ENCODE results near the gene LRRC7.

Gene LRRC7

DNA sequence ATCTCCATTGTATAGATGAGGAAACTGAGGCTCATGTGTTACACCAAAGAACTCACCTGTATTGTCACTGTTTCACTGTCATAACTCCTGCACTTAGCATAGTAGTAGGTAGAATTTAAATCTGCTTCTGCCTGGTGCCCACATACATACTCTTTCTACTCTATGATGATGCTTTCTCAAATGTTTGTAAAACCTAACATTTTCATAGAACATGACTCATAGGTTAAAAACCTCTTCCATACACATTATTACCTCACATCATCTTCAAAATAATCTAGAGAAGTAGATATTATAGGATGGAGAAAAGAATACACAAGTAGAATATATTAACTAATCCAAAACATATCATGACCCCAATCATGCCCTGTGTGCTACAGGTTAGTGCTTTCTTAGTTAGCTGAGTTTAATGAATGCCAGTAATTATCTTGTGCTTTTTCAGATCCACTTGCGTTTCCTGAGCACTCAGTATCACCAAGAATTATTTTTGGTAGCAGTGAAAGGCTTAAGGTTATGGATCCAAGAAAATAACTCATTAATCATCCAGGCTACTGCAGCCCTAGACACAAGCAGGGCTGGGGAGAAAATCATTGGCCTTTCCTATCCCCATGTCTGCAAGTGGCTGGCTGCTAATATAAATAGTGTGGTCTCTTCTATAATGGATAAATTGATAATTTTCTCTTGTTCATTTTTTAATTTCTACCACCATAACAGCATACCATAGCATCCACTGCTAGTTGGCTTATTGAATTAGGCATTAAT, 480.8 kb downstream of the LRRC7 start:
- no peak for DNase-seq

DNA sequence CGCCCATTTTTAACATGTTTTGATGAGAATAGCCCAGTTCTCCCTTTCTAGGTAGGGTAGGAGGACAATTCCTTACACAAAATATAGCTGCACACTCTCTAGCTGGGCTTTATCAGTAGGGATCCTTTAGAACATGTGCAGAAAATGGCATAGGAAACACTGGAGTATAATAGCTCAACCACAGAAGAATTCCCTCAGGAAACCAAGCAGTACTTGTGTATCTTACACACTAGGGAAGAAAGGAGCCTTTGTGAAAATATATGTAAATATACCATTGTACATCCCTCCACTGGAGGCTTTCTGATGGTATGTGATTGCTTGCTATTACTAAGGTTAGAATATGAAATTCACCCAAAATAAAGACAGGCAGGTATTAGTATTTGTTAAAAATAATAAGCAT, 484.2 kb downstream of the LRRC7 start:
- DNase-seq, result no peak

DNA sequence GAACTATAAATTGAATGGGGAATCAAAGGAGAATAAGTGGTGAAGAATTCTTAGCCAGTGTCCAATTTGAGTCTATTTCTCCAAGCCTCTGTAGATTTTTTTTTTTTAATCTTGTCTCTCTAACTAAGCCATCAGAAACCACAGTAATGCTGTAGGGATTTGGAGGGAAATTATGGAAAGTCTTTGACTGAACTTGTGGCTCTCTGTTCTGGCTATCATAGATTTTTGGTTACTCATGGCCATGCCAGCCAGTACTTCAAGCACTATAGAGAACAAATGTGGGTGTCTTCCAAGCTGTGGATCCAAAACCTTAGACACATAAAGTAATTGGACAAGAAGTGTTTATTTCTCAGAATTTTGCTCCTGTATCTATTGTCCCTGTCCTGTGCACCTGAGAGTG, 489.8 kb downstream of the LRRC7 start:
- DNase-seq, result no peak

DNA sequence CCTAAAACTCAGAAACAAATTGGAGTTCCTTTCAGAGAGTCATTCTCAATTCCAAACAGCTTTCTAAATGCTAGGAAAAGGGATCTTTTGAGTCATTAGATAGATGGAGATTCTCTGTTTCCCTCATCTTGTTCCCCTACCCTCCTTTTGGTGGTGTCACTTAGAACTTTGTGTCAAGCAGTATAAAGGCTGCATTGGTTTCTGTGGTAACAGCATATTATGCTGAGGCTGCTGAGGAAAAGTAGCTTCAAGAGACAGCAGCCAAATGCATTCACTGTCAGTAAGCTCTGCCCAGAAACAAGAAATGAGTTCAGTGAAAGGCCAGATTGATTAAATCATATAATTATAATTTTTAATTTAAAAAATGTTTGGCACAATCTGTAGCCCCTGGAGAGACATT, 493.5 kb downstream of the LRRC7 start:
- DNase-seq, result no peak

GRCh38 chr1:70063861-70064260, 496.1 kb downstream of the LRRC7 start:
- DNase-seq, result no peak

DNA sequence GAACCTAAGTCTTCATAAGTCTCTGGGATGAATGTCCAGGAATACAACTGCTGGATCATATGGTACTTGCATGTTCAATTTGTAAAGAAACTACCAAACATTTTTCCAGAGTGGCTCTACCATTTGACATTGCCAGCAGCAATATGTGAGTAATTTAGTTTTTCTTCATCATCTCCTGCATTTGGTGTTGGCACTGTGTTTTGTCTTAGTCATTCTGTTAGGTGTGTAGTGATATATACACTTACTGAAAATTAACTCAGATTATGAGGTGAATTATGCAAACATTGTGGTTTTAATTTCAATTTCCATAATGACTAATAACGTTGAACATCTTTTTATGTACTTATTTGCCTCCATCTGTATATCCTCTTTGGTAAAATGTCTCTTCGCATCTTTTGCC, 499.0 kb downstream of the LRRC7 start:
- DNase-seq, result no peak

- no peak for DNase-seq
Measured at GRCh38 chr1:70071601-70072000, 503.9 kb downstream of the LRRC7 start.

DNA sequence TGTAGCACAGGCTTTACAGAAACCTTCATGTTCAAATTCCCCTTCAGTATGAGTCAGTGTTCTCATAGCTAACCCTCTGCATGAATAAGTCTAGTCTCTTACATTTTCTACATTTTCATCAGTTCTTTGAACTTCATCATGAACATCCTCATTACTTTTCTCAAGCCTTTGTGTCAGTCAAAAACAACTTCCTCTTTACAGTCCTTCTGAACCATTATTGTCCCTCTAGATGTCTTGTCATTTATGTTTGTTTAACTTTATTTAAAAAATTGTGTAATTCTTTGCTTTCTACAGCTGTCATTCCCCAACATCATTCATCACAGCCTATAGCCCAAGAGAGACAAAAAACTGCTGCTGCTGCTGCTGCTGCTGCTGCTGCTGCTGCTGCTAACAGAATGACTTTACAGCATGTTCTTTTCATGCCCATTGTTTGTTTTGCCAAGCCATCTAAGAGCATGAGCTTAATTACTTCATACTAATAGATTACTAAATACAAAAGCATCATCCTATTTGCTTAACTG, 504.6 kb downstream of the LRRC7 start:
- DNase-seq, result no peak

DNA sequence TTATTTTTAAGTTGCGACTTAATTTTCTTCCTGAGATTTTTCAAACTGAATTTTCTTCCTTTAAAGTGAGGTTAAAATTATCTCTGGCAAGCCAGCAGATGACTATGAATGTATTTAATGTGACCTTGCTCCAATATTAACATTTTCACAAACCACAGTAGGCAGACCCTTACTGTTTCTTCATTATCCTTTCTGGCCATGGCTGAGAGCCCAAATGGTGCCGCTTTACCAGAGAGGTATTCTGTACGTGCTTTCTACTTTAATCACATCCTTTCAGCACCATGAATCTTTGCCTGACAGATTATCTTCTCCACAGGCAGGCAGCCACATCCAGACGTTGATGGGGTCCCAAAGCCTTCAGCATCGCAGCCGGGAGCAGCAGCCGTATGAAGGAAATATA, 508.0 kb downstream of the LRRC7 start:
- DNase-seq, result no peak

GRCh38 chr1:70077066-70077465, 509.3 kb downstream of the LRRC7 start:
- no peak for DNase-seq

- DNase-seq, result no peak
Measured at GRCh38 chr1:70079546-70079945, 511.8 kb downstream of the LRRC7 start.

DNA sequence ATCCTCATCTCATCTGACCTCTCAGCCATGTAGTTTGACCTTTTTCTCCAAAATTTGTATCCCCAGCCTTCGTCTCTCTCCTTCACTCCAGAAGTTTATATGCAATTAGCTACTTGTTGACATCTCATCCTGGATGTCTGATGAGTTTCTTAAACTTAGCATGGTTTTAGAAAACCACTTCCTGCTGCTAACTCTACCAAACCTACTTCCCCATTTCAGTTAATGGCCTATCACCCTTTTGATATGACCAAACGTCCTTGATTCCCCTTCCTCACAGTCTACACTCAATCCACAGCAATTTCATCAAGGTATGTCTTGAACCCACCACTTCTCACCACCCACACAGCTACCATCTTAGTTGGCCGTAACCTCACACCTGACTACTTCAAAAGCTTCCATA, 515.8 kb downstream of the LRRC7 start:
- no peak for DNase-seq

GRCh38 chr1:70084314-70084915, 516.7 kb downstream of the LRRC7 start:
- DNase-seq, result no peak

DNA sequence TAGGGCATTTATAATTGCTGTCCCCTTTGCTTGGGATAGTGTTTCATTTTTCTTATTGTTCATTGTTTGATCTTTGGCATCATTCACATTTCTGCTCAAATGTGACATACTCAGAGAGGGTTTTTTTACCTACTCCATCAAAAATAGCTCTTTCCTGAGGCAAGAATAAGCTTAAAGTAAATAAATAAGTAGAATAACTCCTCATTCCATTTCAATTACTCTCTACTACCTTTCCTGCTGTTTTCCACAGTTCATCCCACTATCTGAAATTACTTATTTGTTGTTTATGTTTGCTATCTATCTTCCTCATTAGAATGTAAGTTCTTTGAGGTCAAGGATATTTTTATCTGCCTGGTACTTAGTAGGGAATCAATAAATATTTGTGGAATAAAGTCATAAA, 517.8 kb downstream of the LRRC7 start:
- DNase-seq, result no peak

GRCh38 chr1:70086897-70087296, 519.2 kb downstream of the LRRC7 start:
- no peak for DNase-seq

DNA sequence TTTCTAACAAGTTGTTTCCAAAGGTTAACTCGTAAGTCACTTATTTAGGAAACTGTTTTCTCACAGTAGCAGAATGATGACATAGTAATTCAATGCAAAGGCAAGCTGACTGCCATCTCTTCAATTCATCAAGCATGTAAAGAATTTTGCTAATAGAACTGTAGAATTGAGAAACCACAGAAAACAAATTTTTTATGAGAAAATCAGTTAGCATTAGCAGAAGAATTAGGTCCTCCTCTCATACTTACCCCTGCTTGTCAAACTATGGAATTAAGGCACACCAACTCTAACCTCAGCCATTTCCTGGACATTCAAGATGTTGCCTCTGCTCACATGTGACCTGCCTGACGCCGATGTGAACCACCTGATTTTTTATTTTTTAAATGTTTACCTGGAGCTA, 522.4 kb downstream of the LRRC7 start:
- DNase-seq, result no peak

- no peak for DNase-seq
Measured at GRCh38 chr1:70090875-70091274, 523.2 kb downstream of the LRRC7 start.

DNA sequence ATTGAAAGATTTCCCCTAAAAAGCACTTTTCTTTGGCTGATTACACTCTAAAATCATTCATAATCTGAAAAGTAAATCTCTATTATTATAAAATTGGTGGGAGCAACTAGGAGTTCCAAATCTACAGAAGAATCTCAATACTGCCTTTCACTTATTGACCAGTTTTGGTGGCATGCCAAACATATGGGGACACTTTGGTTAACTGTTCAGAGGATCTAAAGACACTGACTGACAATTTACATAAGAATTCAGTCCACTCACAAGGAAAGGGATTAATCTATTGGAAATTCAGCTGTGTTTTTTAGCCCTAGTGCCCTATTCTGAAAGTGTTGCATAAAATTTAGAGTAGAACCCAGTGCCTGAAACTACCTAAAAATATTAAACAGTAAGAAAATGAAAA, 524.1 kb downstream of the LRRC7 start:
- DNase-seq, result no peak

DNA sequence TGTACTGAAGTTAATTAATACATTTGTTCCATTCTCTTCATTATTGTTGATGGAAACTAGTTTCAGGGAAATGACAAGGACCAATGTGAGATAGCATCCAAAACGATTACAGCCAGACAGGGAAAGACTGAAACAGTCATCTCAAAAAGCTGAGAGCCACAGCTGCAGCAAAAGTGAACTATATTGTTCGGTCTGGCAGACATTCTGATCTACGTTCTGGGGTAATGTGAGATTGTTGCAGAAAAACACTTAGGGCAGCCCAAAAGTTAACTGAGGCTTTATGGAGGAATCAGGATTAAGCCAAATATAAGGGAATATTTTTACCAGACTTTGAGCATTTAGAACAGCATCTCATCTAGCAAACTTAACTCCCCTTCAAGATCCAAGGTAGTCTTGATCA, 524.8 kb downstream of the LRRC7 start:
- DNase-seq, result no peak

DNA sequence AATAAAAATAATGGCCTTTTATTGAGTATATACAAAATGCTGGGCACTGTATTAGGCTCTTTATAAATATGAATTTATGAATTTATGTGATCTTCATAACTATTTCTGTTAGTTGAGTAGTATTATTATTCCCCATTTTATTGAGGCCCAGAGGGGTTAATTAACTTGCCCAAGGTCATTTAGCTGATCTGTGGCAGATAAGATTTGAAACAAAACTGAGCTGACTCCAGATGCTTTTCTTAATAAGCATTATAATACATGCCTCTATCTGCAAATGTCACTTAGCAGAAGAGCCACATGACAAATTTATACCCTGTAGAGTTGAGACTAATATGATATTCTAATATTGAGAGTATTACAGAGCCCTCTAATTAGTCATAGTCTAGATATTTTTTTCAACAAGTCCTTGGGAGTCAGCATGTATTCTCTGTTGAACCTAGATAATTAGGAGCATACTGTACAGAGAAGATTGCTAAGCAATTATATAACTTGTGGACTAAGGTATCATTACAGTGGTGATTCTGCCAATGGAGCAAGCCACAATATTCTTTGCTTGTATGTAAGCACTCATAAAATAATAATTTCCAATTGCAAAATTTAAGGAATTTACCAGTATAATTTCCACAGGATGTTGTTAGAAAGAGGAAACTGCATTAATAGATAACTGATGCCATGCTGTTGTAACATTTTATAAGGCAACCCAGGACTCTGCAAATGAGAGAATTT, 525.7 kb downstream of the LRRC7 start:
- no peak for DNase-seq

DNA sequence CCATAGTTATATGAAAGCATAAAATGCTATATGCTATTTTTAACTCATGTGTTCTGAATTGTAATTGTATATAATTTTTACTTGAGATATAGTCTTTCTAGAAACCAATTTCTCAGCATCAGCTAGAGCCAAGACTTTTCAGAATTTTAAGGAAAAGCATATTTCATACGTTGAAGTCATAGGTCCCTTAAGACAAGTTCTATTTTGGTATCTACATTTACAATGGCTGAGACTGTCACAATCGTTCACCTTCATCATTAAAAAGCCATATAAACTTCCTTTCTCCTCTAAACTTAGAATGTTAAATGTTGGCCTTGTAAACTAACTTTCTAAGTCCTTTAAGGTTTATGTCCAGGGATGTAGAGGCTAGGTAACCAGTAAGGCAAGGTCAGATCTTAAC, 533.5 kb downstream of the LRRC7 start:
- no peak for DNase-seq

- DNase-seq, result no peak
Measured at GRCh38 chr1:70101774-70102173, 534.1 kb downstream of the LRRC7 start.

- no peak for DNase-seq
Measured at GRCh38 chr1:70103770-70104169, 536.0 kb downstream of the LRRC7 start.

GRCh38 chr1:70109241-70109640, 541.5 kb downstream of the LRRC7 start:
- no peak for DNase-seq

Data from NCI-H748 treated with DMSO at 0.1 percent for 48 hours (cell line).